Astrocyte (in vitro differentiated cells and primary cell): ENCODE results near the gene CD4. TPM values are rescaled to one million over a fixed set of nuclear protein-coding genes. Genes with fewer than 3 reads are reported as not detected.
"Not testable (repeated sequence)": the region's sequence is repeated elsewhere in the genome, so short reads cannot be mapped to it uniquely, and the experiment has no call there.

Experiments
- DNase-seq: peaks from one replicate; pipeline ENCODE4 v3.0.0-alpha.2; 2010; ENCODE audit warnings: low read depth
- FAIRE-seq: peaks from 2 replicates; lab custom pipeline; 2011; peaks lifted over from hg19 to GRCh38; lab: Jason Lieb, UNC
- H2AFZ ChIP-seq: 2 replicates; pipeline ENCODE4 v1.6.0; 2012; ENCODE audit warnings: low read depth, low read length, inconsistent platforms
- H3K27ac ChIP-seq: 2 replicates; pipeline ENCODE4 v1.5.1; 2011; ENCODE audit warnings: low read depth, low read length, inconsistent platforms
- H3K27me3 ChIP-seq: 2 replicates; pipeline ENCODE4 v1.6.0; 2011; ENCODE audit warnings: low read length, inconsistent platforms; ENCODE audit not compliant: insufficient read depth
- H3K36me3 ChIP-seq: 2 replicates; pipeline ENCODE4 v1.5.1; 2011; ENCODE audit warnings: low read length, inconsistent platforms; ENCODE audit not compliant: insufficient read depth
- H3K4me1 ChIP-seq: 2 replicates; pipeline ENCODE4 v1.5.1; 2011; ENCODE audit warnings: low read length, inconsistent platforms; ENCODE audit not compliant: insufficient read depth
- H3K4me2 ChIP-seq: 2 replicates; pipeline ENCODE4 v1.6.0; 2012; ENCODE audit warnings: low read length, inconsistent platforms
- H3K4me3 ChIP-seq: 2 replicates; pipeline ENCODE4 v1.5.1; 2011; ENCODE audit warnings: low read depth, mild to moderate bottlenecking, low read length, inconsistent platforms; ENCODE audit not compliant: insufficient read depth
- H3K79me2 ChIP-seq: 2 replicates; pipeline ENCODE4 v1.6.0; 2012; ENCODE audit warnings: mild to moderate bottlenecking, low read length, inconsistent platforms; ENCODE audit not compliant: insufficient read depth
- H3K9ac ChIP-seq: 2 replicates; pipeline ENCODE4 v1.6.0; 2012; ENCODE audit warnings: mild to moderate bottlenecking, low read length, inconsistent platforms
- H3K9me3 ChIP-seq: 2 replicates; pipeline ENCODE4 v1.5.1; 2012; ENCODE audit warnings: low read depth, mild to moderate bottlenecking, low read length, inconsistent platforms; ENCODE audit not compliant: insufficient read depth
- H4K20me1 ChIP-seq: 2 replicates; pipeline ENCODE4 v1.6.0; 2012; ENCODE audit warnings: low read length, inconsistent platforms; ENCODE audit not compliant: insufficient read depth
- H3K27ac Mint-ChIP-seq: one replicate; pipeline ENCODE4 v1.8.0; 2021; ENCODE audit warnings: mild to moderate bottlenecking, mixed read lengths; ENCODE audit not compliant: unreplicated experiment
- H3K27me3 Mint-ChIP-seq: one replicate; pipeline ENCODE4 v1.8.0; 2021; ENCODE audit warnings: low read depth, mixed read lengths; ENCODE audit not compliant: unreplicated experiment
- H3K36me3 Mint-ChIP-seq: one replicate; pipeline ENCODE4 v1.8.0; 2021; ENCODE audit warnings: low read depth, mixed read lengths; ENCODE audit not compliant: unreplicated experiment
- H3K4me1 Mint-ChIP-seq: one replicate; pipeline ENCODE4 v1.8.0; 2021; ENCODE audit warnings: low read depth, mixed read lengths; ENCODE audit not compliant: unreplicated experiment
- H3K4me3 Mint-ChIP-seq: one replicate; pipeline ENCODE4 v1.8.0; 2021; ENCODE audit warnings: mild to moderate bottlenecking, moderate library complexity, mixed read lengths; ENCODE audit not compliant: unreplicated experiment
- H3K9me3 Mint-ChIP-seq: one replicate; pipeline ENCODE4 v1.8.0; 2021; ENCODE audit warnings: mild to moderate bottlenecking, mixed read lengths; ENCODE audit not compliant: unreplicated experiment
- EZH2 ChIP-seq: IDR thresholded peaks from 2 replicates; pipeline ENCODE4 v1.6.1; 2012; ENCODE audit warnings: mild to moderate bottlenecking, low read length, inconsistent platforms; ENCODE audit not compliant: insufficient read depth
- total RNA-seq: library from RNA; stranded (reverse); gene quantifications from 2 replicates; pipeline ENCODE4 v1.2.1, GENCODE V29; 2021
- TF ChIP-seq, protein P1 (sequence below): IDR thresholded peaks from 2 replicates; pipeline ENCODE4 v1.5.1; 2011; ENCODE audit warnings: low read depth, mild to moderate bottlenecking, inconsistent platforms, low read length, moderate library complexity; ENCODE audit not compliant: insufficient read depth

The CD4 gene
- total RNA-seq, 1 donor from 2014 or later, result 0.54 TPM

DNA sequence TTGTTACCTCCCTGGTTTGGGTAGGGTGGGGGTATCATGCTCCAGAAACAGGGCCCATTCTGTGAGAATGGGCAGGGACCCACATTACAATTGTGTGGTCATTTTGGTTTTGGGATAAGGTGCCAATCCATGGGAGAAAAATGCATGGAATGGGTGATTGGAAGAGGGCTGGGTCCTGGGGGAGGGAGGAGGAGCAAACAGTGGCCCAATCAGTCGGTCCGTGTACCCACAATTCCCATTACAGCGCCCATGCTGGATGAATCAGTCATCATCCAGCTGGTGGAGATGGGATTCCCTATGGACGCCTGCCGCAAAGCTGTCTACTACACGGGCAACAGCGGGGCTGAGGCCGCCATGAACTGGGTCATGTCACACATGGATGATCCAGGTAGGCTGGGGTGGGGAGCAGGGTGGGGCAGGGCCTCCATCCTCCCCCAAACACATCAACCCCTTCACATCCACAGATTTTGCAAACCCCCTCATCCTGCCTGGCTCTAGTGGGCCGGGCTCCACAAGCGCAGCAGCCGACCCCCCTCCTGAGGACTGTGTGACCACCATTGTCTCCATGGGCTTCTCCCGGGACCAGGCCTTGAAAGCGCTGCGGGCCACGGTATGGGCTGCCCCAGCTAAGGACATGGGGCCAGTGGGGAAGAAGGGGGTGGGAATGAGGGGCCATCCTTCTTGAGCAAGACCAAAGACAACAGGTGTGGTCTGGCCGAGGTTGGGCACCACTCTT is 74.4 kb downstream of the CD4 start:
- Histone ChIP-seq H3K9ac (no peak overlapping the region), H3K27me3 (no peaks in the 10 kb centered on the region), H3K9me3 (no peaks in the 10 kb centered on the region), H3K4me2 (no peak overlapping the region), H4K20me1 (peaks cover 13% of the 10 kb centered on the region), H3K36me3 (peaks cover 28% of the 10 kb centered on the region), H3K79me2 (peaks cover 14% of the 10 kb centered on the region), H2AFZ (no peak overlapping the region), H3K4me1 (peaks cover 14% of the 10 kb centered on the region), H3K27ac (no peak overlapping the region), H3K4me3 (no peak overlapping the region)
- TF ChIP-seq, protein P1, sequence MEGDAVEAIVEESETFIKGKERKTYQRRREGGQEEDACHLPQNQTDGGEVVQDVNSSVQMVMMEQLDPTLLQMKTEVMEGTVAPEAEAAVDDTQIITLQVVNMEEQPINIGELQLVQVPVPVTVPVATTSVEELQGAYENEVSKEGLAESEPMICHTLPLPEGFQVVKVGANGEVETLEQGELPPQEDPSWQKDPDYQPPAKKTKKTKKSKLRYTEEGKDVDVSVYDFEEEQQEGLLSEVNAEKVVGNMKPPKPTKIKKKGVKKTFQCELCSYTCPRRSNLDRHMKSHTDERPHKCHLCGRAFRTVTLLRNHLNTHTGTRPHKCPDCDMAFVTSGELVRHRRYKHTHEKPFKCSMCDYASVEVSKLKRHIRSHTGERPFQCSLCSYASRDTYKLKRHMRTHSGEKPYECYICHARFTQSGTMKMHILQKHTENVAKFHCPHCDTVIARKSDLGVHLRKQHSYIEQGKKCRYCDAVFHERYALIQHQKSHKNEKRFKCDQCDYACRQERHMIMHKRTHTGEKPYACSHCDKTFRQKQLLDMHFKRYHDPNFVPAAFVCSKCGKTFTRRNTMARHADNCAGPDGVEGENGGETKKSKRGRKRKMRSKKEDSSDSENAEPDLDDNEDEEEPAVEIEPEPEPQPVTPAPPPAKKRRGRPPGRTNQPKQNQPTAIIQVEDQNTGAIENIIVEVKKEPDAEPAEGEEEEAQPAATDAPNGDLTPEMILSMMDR, result no peak
- TF ChIP-seq EZH2, result no peak
- H3K36me3 Mint-ChIP-seq, result peaks cover 29% of the 10 kb centered on the region
- FAIRE-seq (no peak), DNase-seq (no peak)
- no peaks in the 10 kb centered on the region for H3K27me3 Mint-ChIP-seq
- H3K4me3 Mint-ChIP-seq, result no peak overlapping the region
- H3K4me1 Mint-ChIP-seq, result peaks cover under 1% of the 10 kb centered on the region
- peak overlapping the region; percentile 34 for H3K27ac Mint-ChIP-seq
- H3K9me3 Mint-ChIP-seq, result no peaks in the 10 kb centered on the region

DNA sequence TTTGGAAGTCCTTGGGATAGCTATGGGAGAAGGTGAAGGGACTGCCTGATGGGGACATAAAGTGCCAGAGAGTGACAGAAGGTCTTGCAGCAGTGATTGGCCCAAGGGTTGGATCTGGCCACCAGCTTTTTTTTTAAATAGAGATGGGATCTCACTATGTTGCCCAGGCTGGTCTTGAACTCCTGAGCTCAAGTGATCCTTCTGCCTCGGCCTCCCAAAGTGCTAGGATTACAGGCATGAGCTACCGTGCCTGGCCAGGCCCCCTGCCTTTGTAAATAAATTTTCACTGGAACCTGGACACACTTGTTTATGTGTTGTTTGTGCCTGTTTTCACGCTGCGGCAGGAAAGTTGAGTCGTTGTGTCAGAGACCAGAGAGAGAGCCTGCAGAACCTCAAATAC is 76.0 kb downstream of the CD4 start:
- not testable (repeated sequence) for DNase-seq

DNA sequence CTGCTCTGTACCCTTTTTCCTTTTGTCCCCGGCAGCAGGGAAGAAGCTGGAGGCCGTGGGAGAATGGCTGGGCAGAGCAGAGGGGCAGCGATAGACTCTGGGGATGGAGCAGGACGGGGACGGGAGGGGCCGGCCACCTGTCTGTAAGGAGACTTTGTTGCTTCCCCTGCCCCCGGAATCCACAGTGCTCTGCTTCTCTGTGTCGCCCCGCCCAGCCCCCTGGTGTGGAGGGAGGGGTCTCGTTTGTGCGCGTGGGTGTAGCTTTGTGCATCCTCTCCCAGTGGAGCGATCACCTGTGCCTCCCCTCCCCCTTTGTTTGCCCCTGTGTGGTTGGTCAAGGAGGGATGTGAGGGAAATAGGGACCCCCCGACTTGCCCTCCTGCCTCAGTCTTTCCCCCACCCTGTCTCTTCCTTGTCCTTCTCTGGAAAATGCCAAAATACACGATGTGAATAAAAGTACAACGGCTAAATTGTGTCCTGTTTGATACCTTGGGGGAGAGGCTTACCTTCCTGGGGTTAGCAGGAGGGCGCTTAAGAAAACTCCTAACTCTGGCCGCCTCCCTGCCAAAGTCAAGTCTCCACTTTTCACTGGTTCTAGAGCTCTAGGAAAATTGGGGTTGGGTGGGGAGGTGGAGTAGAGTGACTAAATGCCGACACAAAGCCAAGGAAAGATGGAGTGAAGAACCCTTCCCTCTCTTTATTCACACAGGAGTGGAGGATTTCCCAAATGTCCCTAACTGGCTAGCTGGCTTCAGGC is 77.0 kb downstream of the CD4 start:
- Histone ChIP-seq H3K27ac (peak overlapping the region; percentile 68), H3K4me2 (peak overlapping the region; percentile 94), H3K9ac (peak overlapping the region; percentile 92), H4K20me1 (peaks cover 39% of the 10 kb centered on the region), H3K9me3 (no peaks in the 10 kb centered on the region), H3K79me2 (peaks cover 39% of the 10 kb centered on the region), H3K27me3 (no peaks in the 10 kb centered on the region), H3K4me3 (peak overlapping the region; percentile 64), H3K4me1 (peaks cover 28% of the 10 kb centered on the region), H2AFZ (peak overlapping the region; percentile 76), H3K36me3 (peaks cover 27% of the 10 kb centered on the region)
- Mint-ChIP-seq H3K4me3 (peak overlapping the region; percentile 87), H3K27ac (no peak overlapping the region), H3K4me1 (peaks cover 18% of the 10 kb centered on the region), H3K9me3 (no peaks in the 10 kb centered on the region), H3K27me3 (no peaks in the 10 kb centered on the region), H3K36me3 (peaks cover 41% of the 10 kb centered on the region)
- TF ChIP-seq EZH2, result no peak
- TF ChIP-seq, protein P1, result no peak
- DNase-seq, result no peak
- peak; percentile 9 for FAIRE-seq

More for the DNA sequence above, 76.0 kb downstream of the CD4 start:
- not testable (repeated sequence) for H3K27me3 Mint-ChIP-seq, H3K27ac ChIP-seq, H2AFZ ChIP-seq, H3K4me2 ChIP-seq, H3K4me3 ChIP-seq, H3K27ac Mint-ChIP-seq, H3K9me3 ChIP-seq, FAIRE-seq, H3K27me3 ChIP-seq, H3K9me3 Mint-ChIP-seq, H3K9ac ChIP-seq
- Mint-ChIP-seq H3K4me3 (peak overlapping the region; percentile 29), H3K4me1 (peaks cover 12% of the 10 kb centered on the region), H3K36me3 (peaks cover 36% of the 10 kb centered on the region)
- Histone ChIP-seq H3K4me1 (peaks cover 26% of the 10 kb centered on the region), H3K79me2 (peaks cover 30% of the 10 kb centered on the region), H4K20me1 (peaks cover 29% of the 10 kb centered on the region), H3K36me3 (peaks cover 29% of the 10 kb centered on the region)
